Neural progenitor cell (in vitro differentiated cells): ENCODE data around the gene SLC38A8. TPM values are rescaled to one million over a fixed set of nuclear protein-coding genes. Genes with fewer than 3 reads are reported as not detected.

Experiments
- DNase-seq: peaks from one replicate; pipeline ENCODE4 v3.0.0-alpha.2; 2016; ENCODE audit warnings: low spot score
- H2AFZ ChIP-seq: fragments of 200-600 bp; sonication (generic); replicated peaks from 2 replicates; pipeline ENCODE4 v1.6.1; 2016; ENCODE audit warnings: antibody characterized with exemption
- H3F3A ChIP-seq: fragments of 200-600 bp; sonication (generic); 2 replicates; pipeline ENCODE4 v1.6.1; 2016; ENCODE audit warnings: antibody characterized with exemption, low read depth
- H3K27ac ChIP-seq: fragments of 200-600 bp; sonication (generic); 2 replicates; pipeline ENCODE4 v1.5.1; 2016; ENCODE audit warnings: mild to moderate bottlenecking
- H3K27me3 ChIP-seq: fragments of 200-600 bp; sonication (generic); 2 replicates; pipeline ENCODE4 v1.6.1; 2016; ENCODE audit warnings: mild to moderate bottlenecking, moderate library complexity
- H3K36me3 ChIP-seq: fragments of 200-600 bp; sonication (generic); 2 replicates; pipeline ENCODE4 v1.5.1; 2016
- H3K4me1 ChIP-seq: fragments of 200-600 bp; sonication (generic); 2 replicates; pipeline ENCODE4 v1.6.1; 2016; ENCODE audit warnings: mixed run types
- H3K4me2 ChIP-seq: fragments of 200-600 bp; sonication (generic); 2 replicates; pipeline ENCODE4 v1.6.1; 2016
- H3K4me3 ChIP-seq: fragments of 200-600 bp; sonication (generic); 2 replicates; pipeline ENCODE4 v1.5.1; 2016
- H3K79me2 ChIP-seq: fragments of 200-600 bp; sonication (generic); 2 replicates; pipeline ENCODE4 v1.6.1; 2016; ENCODE audit warnings: low read depth
- H3K9ac ChIP-seq: fragments of 200-600 bp; sonication (generic); 2 replicates; pipeline ENCODE4 v1.6.1; 2016
- H3K9me3 ChIP-seq: fragments of 200-600 bp; sonication (generic); 2 replicates; pipeline ENCODE4 v1.5.1; 2016; ENCODE audit warnings: low read depth
- H4K20me1 ChIP-seq: fragments of 200-600 bp; sonication (generic); 2 replicates; pipeline ENCODE4 v1.6.1; 2016; ENCODE audit warnings: low read depth
- H3K27ac Mint-ChIP-seq: 3 replicates; pipeline ENCODE4 v1.8.0; 2021; ENCODE audit warnings: mixed read lengths
- H3K27me3 Mint-ChIP-seq: 2 replicates; pipeline ENCODE4 v1.8.0; 2022; ENCODE audit warnings: low read depth, mild to moderate bottlenecking, inconsistent platforms, moderate library complexity, mixed read lengths; ENCODE audit not compliant: insufficient read depth
- H3K36me3 Mint-ChIP-seq: 3 replicates; pipeline ENCODE4 v1.8.0; 2021; ENCODE audit warnings: mixed read lengths
- H3K4me1 Mint-ChIP-seq: 3 replicates; pipeline ENCODE4 v1.8.0; 2021; ENCODE audit warnings: mixed read lengths
- H3K4me3 Mint-ChIP-seq: 3 replicates; pipeline ENCODE4 v1.8.0; 2021; ENCODE audit warnings: mild to moderate bottlenecking, moderate library complexity, mixed read lengths
- H3K9me3 Mint-ChIP-seq: 3 replicates; pipeline ENCODE4 v1.8.0; 2020; ENCODE audit warnings: mixed read lengths
- CTCF ChIP-seq: fragments of 200-600 bp; sonication (generic); IDR thresholded peaks from 2 replicates; pipeline ENCODE4 v1.5.1; 2017; ENCODE audit warnings: antibody characterized with exemption, mild to moderate bottlenecking
- EZH2 ChIP-seq: fragments of 200-600 bp; sonication (generic); IDR thresholded peaks from 2 replicates; pipeline ENCODE4 v1.6.1; 2017; ENCODE audit warnings: antibody characterized with exemption, mild to moderate bottlenecking, moderate library complexity
- EZH2phosphoT487 ChIP-seq: fragments of 200-600 bp; sonication (generic); IDR thresholded peaks from 2 replicates; pipeline ENCODE4 v1.6.1; 2017; ENCODE audit warnings: antibody characterized with exemption
- total RNA-seq: library from RNA; depleted of rRNA; stranded (reverse); fragments of >200 nt; gene quantifications from 2 replicates; pipeline ENCODE4 v1.2.3, GENCODE V29; 2015; ENCODE audit warnings: low replicate concordance

Gene SLC38A8
- total RNA-seq, 1 donor from 2014 or later = not detected

- Histone ChIP-seq H3F3A (peaks cover 16% of the 10 kb centered on the region), H3K4me2 (peak overlapping the region; percentile 50), H3K36me3 (no peaks in the 10 kb centered on the region), H3K9me3 (no peaks in the 10 kb centered on the region), H4K20me1 (no peaks in the 10 kb centered on the region), H3K79me2 (no peaks in the 10 kb centered on the region), H3K4me3 (no peak overlapping the region), H3K9ac (no peak overlapping the region), H3K27me3 (no peaks in the 10 kb centered on the region), H3K27ac (no peak overlapping the region), H3K4me1 (peaks cover 24% of the 10 kb centered on the region), H2AFZ (no peak overlapping the region)
- Mint-ChIP-seq H3K27me3 (peaks cover 16% of the 10 kb centered on the region), H3K27ac (peak overlapping the region; percentile 99), H3K9me3 (no peaks in the 10 kb centered on the region), H3K36me3 (peaks cover 6% of the 10 kb centered on the region), H3K4me3 (peak overlapping the region; percentile 73), H3K4me1 (peaks cover 79% of the 10 kb centered on the region)
- peak; percentile 90 for DNase-seq
- TF ChIP-seq CTCF = no peak
- TF ChIP-seq EZH2phosphoT487 = no peak
- TF ChIP-seq EZH2 = no peak
Observed at GRCh38 chr16:83995754-83996153, 46.8 kb downstream of the SLC38A8 start.

- H3K27me3 Mint-ChIP-seq = peaks cover 14% of the 10 kb centered on the region
- H3K79me2 ChIP-seq = no peaks in the 10 kb centered on the region
- H3K9me3 ChIP-seq = no peaks in the 10 kb centered on the region
- H3K9me3 Mint-ChIP-seq = no peaks in the 10 kb centered on the region
- peak overlapping the region; percentile 50 for H3K4me2 ChIP-seq
- H3K4me1 ChIP-seq = peaks cover 26% of the 10 kb centered on the region
- H3K4me3 ChIP-seq = no peak overlapping the region
- TF ChIP-seq CTCF (no peak), EZH2 (no peak), EZH2phosphoT487 (no peak)
- no peaks in the 10 kb centered on the region for H3K27me3 ChIP-seq
- H3K36me3 Mint-ChIP-seq = peaks cover 5% of the 10 kb centered on the region
- DNase-seq = peak; percentile 24
- H3K36me3 ChIP-seq = no peaks in the 10 kb centered on the region
- no peaks in the 10 kb centered on the region for H4K20me1 ChIP-seq
- H3K27ac Mint-ChIP-seq = peak overlapping the region; percentile 99
- H3K27ac ChIP-seq = no peak overlapping the region
- H3K9ac ChIP-seq = no peak overlapping the region
- peaks cover 16% of the 10 kb centered on the region for H3F3A ChIP-seq
- H3K4me1 Mint-ChIP-seq = peaks cover 83% of the 10 kb centered on the region
- no peak overlapping the region for H2AFZ ChIP-seq
- H3K4me3 Mint-ChIP-seq = peak overlapping the region; percentile 73
Observed at GRCh38 chr16:83994703-83995102, 47.9 kb downstream of the SLC38A8 start.

- H3K4me3 ChIP-seq = no peak overlapping the region
- no peaks in the 10 kb centered on the region for H4K20me1 ChIP-seq
- H3K9ac ChIP-seq = no peak overlapping the region
- no peak overlapping the region for H3K4me3 Mint-ChIP-seq
- peak overlapping the region; percentile 99 for H3K27ac Mint-ChIP-seq
- H3K9me3 Mint-ChIP-seq = no peaks in the 10 kb centered on the region
- H3K36me3 ChIP-seq = no peaks in the 10 kb centered on the region
- no peak for DNase-seq
- H3K27ac ChIP-seq = no peak overlapping the region
- no peaks in the 10 kb centered on the region for H3K9me3 ChIP-seq
- H3K36me3 Mint-ChIP-seq = peaks cover 3% of the 10 kb centered on the region
- no peak overlapping the region for H2AFZ ChIP-seq
- H3K27me3 ChIP-seq = no peaks in the 10 kb centered on the region
- peaks cover 14% of the 10 kb centered on the region for H3K27me3 Mint-ChIP-seq
- peak overlapping the region; percentile 50 for H3K4me2 ChIP-seq
- peaks cover 30% of the 10 kb centered on the region for H3K4me1 ChIP-seq
- H3K4me1 Mint-ChIP-seq = peaks cover 84% of the 10 kb centered on the region
- H3K79me2 ChIP-seq = no peaks in the 10 kb centered on the region
- peaks cover 16% of the 10 kb centered on the region for H3F3A ChIP-seq
- no peak for TF ChIP-seq EZH2
- no peak for TF ChIP-seq CTCF
- no peak for TF ChIP-seq EZH2phosphoT487
Observed at GRCh38 chr16:83994087-83994486, 48.5 kb downstream of the SLC38A8 start.
